Stomach (tissue), 4 donors: ENCODE data around the gene POTEB3.
"Not testable (repeated sequence)": the region's sequence is repeated elsewhere in the genome, so short reads cannot be mapped to it uniquely, and the experiment has no call there.

Source experiments
- EP300 ChIP-seq: sonication (generic); formaldehyde crosslinking; IDR thresholded peaks from one replicate; pipeline ENCODE4 v1.6.1; 2017; ENCODE audit warnings: antibody characterized with exemption
- POLR2A ChIP-seq, 4 donors: fragments of 450-650 bp; IDR thresholded peaks; one replicate each; pipeline ENCODE4 v1.6.1; 2016; ENCODE audit warnings: antibody characterized with exemption in 4 of 4, control low read depth in 2 of 4, mild to moderate bottlenecking in 1 of 4, moderate library complexity in 1 of 4
- TF ChIP-seq, protein P1 (sequence below), 7 experiments: fragments of 450-650 bp in 4 of 7; fragments of 200-600 bp in 3 of 7; sonication (generic) in 3 of 7; IDR thresholded peaks; one replicate each; pipeline ENCODE4 v1.5.1; 2016 to 2019; ENCODE audit warnings: antibody characterized with exemption in 7 of 7, control low read depth in 2 of 7, mild to moderate bottlenecking in 1 of 7

DNA sequence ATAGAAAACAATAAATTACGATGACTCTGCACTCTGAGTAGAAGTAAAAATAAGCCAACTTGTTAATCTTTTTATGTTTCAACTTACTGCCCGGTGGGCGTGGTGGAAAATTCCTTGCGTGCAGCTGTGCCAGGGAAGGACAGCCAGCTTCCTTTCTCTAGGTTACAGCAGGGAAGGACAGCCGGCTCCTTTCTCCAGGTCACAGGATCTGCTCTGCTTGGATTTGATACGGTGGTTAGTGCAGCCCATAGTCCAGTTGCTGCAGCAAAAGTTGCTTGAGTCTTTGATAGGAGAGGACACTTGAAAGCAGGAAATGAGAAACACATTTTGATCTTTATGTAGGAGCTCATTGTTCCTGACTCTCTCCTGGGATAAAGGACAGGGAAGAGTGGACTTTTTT is 13.4 kb upstream of the POTEB3 start:
- TF ChIP-seq, protein P1, sequence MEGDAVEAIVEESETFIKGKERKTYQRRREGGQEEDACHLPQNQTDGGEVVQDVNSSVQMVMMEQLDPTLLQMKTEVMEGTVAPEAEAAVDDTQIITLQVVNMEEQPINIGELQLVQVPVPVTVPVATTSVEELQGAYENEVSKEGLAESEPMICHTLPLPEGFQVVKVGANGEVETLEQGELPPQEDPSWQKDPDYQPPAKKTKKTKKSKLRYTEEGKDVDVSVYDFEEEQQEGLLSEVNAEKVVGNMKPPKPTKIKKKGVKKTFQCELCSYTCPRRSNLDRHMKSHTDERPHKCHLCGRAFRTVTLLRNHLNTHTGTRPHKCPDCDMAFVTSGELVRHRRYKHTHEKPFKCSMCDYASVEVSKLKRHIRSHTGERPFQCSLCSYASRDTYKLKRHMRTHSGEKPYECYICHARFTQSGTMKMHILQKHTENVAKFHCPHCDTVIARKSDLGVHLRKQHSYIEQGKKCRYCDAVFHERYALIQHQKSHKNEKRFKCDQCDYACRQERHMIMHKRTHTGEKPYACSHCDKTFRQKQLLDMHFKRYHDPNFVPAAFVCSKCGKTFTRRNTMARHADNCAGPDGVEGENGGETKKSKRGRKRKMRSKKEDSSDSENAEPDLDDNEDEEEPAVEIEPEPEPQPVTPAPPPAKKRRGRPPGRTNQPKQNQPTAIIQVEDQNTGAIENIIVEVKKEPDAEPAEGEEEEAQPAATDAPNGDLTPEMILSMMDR (IDR thresholded peaks at IDR 0.05), result not testable (repeated sequence)
- TF ChIP-seq POLR2A (IDR thresholded peaks at IDR 0.05); EP300: not testable (repeated sequence)
